Measurements from ENCODE around the gene CABLES1. TPM values are rescaled to one million over a fixed set of nuclear protein-coding genes. Genes with fewer than 3 reads are reported as not detected.

Gene CABLES1
- total RNA-seq, 4 donors from 2014 or later = 0.58 to 1.6 (median 1.3) TPM

GRCh38 chr18:23259701-23260681, 124.7 kb downstream of the CABLES1 start:
- H3K36me3 ChIP-seq = no peaks in the 10 kb centered on the region
- H3K9me3 ChIP-seq = no peaks in the 10 kb centered on the region
- peak overlapping the region; percentile 4 to 47 (median 40) for H3K4me3 ChIP-seq
- in situ Hi-C loops (cut with MboI; ENCODE audit: low sequenced_read_pairs in 4 of 4) (no loop called here), intact Hi-C loops (cut with DNase I; ENCODE audit: low total_unique reads) (no loop called here)
- ATAC-seq (peak; percentile 64 to 78), DNase-seq (peak; percentile 27 to 50)
- TF ChIP-seq POLR2A (IDR thresholded peaks at IDR 0.05) = no peak
- TF ChIP-seq CTCF (IDR thresholded peaks at IDR 0.05 in 4 of 5, conservative IDR thresholded peaks at IDR 0.05 in 1 of 5) = no peak
- H3K4me1 ChIP-seq = peaks cover 12 to 14% of the 10 kb centered on the region in 2 donors
- no peaks in the 10 kb centered on the region for H3K27me3 ChIP-seq
- H3K27ac ChIP-seq = peak overlapping the region in 3 of 4 donors; percentile 26 to 54 (median 31)

GRCh38 chr18:23260926-23261590, 125.8 kb downstream of the CABLES1 start:
- Histone ChIP-seq H3K36me3 (no peaks in the 10 kb centered on the region), H3K27me3 (no peaks in the 10 kb centered on the region), H3K4me3 (no peak overlapping the region), H3K27ac (no peak overlapping the region), H3K9me3 (no peaks in the 10 kb centered on the region), H3K4me1 (peaks cover 12 to 14% of the 10 kb centered on the region in 2 donors)
- intact Hi-C loops (cut with DNase I; ENCODE audit: low total_unique reads) (no loop called here), in situ Hi-C loops (cut with MboI; ENCODE audit: low sequenced_read_pairs in 4 of 4) (no loop called here)
- TF ChIP-seq POLR2A (IDR thresholded peaks at IDR 0.05) (no peak), CTCF (IDR thresholded peaks at IDR 0.05 in 4 of 5, conservative IDR thresholded peaks at IDR 0.05 in 1 of 5) (no peak)
- ATAC-seq (no peak), DNase-seq (no peak)

- H3K27me3 ChIP-seq = no peaks in the 10 kb centered on the region
- no peak for TF ChIP-seq POLR2A (IDR thresholded peaks at IDR 0.05)
- TF ChIP-seq CTCF (IDR thresholded peaks at IDR 0.05 in 4 of 5, conservative IDR thresholded peaks at IDR 0.05 in 1 of 5) = no peak
- H3K4me3 ChIP-seq = no peak overlapping the region
- no peaks in the 10 kb centered on the region for H3K9me3 ChIP-seq
- intact Hi-C loops (cut with DNase I; ENCODE audit: low total_unique reads) = no loop called here
- ATAC-seq = no peak
- H3K36me3 ChIP-seq = no peaks in the 10 kb centered on the region
- peaks cover 12 to 14% of the 10 kb centered on the region in 2 donors for H3K4me1 ChIP-seq
- H3K27ac ChIP-seq = no peak overlapping the region
- no peak for DNase-seq
- in situ Hi-C loops (cut with MboI; ENCODE audit: low sequenced_read_pairs in 4 of 4) = no loop called here
Measured at GRCh38 chr18:23263551-23264235, 128.4 kb downstream of the CABLES1 start.

GRCh38 chr18:23265682-23266399, 130.6 kb downstream of the CABLES1 start:
- Histone ChIP-seq H3K4me3 (no peak overlapping the region), H3K4me1 (peaks cover 0 to under 1% of the 10 kb centered on the region in 2 donors), H3K9me3 (no peaks in the 10 kb centered on the region), H3K27me3 (no peaks in the 10 kb centered on the region), H3K36me3 (no peaks in the 10 kb centered on the region), H3K27ac (no peak overlapping the region)
- in situ Hi-C loops (cut with MboI; ENCODE audit: low sequenced_read_pairs in 4 of 4) = no loop called here
- ATAC-seq = peak in 1 of 2 donors; percentile 41
- intact Hi-C loops (cut with DNase I; ENCODE audit: low total_unique reads) = no loop called here
- DNase-seq = no peak
- no peak for TF ChIP-seq POLR2A (IDR thresholded peaks at IDR 0.05)
